SK-N-SH treated with all-trans-retinoic acid at 6 μM for 48 hours (cell line): ENCODE results near the gene TRIM66.

Experiments used
- ATAC-seq: fragments of 200-7000 bp; cut with Tn5 transposase; 3 replicates; pipeline ENCODE4 v1.9.1; 2020; ENCODE audit warnings: mild to moderate bottlenecking, moderate library complexity
- ARNTL ChIP-seq: fragments of 450-650 bp; formaldehyde crosslinking; IDR thresholded peaks from 2 replicates; pipeline ENCODE4 v1.5.0; 2020; ENCODE audit warnings: low read depth, mild to moderate bottlenecking, moderate library complexity, borderline replicate concordance
- ESRRG ChIP-seq: fragments of 250-450 bp; sonication (Bioruptor Pico); IDR thresholded peaks from 2 replicates; pipeline ENCODE4 v1.6.1; 2021; ENCODE audit warnings: mild to moderate bottlenecking
- OSR1 ChIP-seq: fragments of 250-450 bp; sonication (Bioruptor Pico); IDR thresholded peaks from 2 replicates; pipeline ENCODE4 v1.8.0; 2022; ENCODE audit warnings: moderate library complexity, mild to moderate bottlenecking, inconsistent platforms
- PATZ1 ChIP-seq: fragments of 250-450 bp; sonication (Bioruptor Pico); IDR thresholded peaks from 2 replicates; pipeline ENCODE4 v1.8.0; 2020; ENCODE audit warnings: mild to moderate bottlenecking, moderate library complexity, borderline replicate concordance
- POU6F1 ChIP-seq: fragments of 250-450 bp; sonication (Bioruptor Pico); IDR thresholded peaks from 2 replicates; pipeline ENCODE4 v1.8.0; 2021; ENCODE audit warnings: low read depth, mild to moderate bottlenecking, moderate library complexity, borderline replicate concordance
- PPARA ChIP-seq: fragments of 250-450 bp; sonication (Bioruptor Pico); IDR thresholded peaks from 2 replicates; pipeline ENCODE4 v1.5.0; 2020; ENCODE audit warnings: mild to moderate bottlenecking, borderline replicate concordance
- RARB ChIP-seq: fragments of 250-450 bp; sonication (Bioruptor Pico); IDR thresholded peaks from 2 replicates; pipeline ENCODE4 v1.8.0; 2021; ENCODE audit warnings: mild to moderate bottlenecking, moderate library complexity
- SNAI2 ChIP-seq: fragments of 250-450 bp; sonication (Bioruptor Pico); IDR thresholded peaks from 2 replicates; pipeline ENCODE4 v1.5.0; 2020; ENCODE audit warnings: mild to moderate bottlenecking, moderate library complexity
- TCF4 ChIP-seq: fragments of 250-450 bp; sonication (Bioruptor Pico); IDR thresholded peaks from 2 replicates; pipeline ENCODE4 v1.8.0; 2021; ENCODE audit warnings: mild to moderate bottlenecking, moderate library complexity, borderline replicate concordance
- TOX ChIP-seq: fragments of 250-450 bp; sonication (Bioruptor Pico); IDR thresholded peaks from 2 replicates; pipeline ENCODE4 v1.8.0; 2021; ENCODE audit warnings: mild to moderate bottlenecking, moderate library complexity, borderline replicate concordance
- TSHZ2 ChIP-seq: fragments of 250-450 bp; sonication (Bioruptor Pico); IDR thresholded peaks from 2 replicates; pipeline ENCODE4 v1.5.0; 2020; ENCODE audit warnings: mild to moderate bottlenecking, moderate library complexity
- ZFP3 ChIP-seq: fragments of 250-450 bp; sonication (Bioruptor Pico); IDR thresholded peaks from 2 replicates; pipeline ENCODE4 v1.5.0; 2020; ENCODE audit warnings: mild to moderate bottlenecking, moderate library complexity
- ZFP30 ChIP-seq: fragments of 450-650 bp; formaldehyde crosslinking; IDR thresholded peaks from 2 replicates; pipeline ENCODE4 v1.5.0; 2022; ENCODE audit warnings: mild to moderate bottlenecking, moderate library complexity
- ZNF565 ChIP-seq: fragments of 450-650 bp; formaldehyde crosslinking; conservative IDR thresholded peaks from 2 replicates; pipeline ENCODE4 v1.5.0; 2020; ENCODE audit warnings: low read depth, mild to moderate bottlenecking, moderate library complexity
- ZNF70 ChIP-seq: fragments of 450-650 bp; formaldehyde crosslinking; IDR thresholded peaks from 2 replicates; pipeline ENCODE4 v1.5.0; 2020; ENCODE audit warnings: mild to moderate bottlenecking, moderate library complexity
- ZNF8 ChIP-seq: fragments of 450-650 bp; formaldehyde crosslinking; IDR thresholded peaks from 2 replicates; pipeline ENCODE4 v1.5.0; 2020; ENCODE audit warnings: mild to moderate bottlenecking, moderate library complexity

The TRIM66 gene, protein sequence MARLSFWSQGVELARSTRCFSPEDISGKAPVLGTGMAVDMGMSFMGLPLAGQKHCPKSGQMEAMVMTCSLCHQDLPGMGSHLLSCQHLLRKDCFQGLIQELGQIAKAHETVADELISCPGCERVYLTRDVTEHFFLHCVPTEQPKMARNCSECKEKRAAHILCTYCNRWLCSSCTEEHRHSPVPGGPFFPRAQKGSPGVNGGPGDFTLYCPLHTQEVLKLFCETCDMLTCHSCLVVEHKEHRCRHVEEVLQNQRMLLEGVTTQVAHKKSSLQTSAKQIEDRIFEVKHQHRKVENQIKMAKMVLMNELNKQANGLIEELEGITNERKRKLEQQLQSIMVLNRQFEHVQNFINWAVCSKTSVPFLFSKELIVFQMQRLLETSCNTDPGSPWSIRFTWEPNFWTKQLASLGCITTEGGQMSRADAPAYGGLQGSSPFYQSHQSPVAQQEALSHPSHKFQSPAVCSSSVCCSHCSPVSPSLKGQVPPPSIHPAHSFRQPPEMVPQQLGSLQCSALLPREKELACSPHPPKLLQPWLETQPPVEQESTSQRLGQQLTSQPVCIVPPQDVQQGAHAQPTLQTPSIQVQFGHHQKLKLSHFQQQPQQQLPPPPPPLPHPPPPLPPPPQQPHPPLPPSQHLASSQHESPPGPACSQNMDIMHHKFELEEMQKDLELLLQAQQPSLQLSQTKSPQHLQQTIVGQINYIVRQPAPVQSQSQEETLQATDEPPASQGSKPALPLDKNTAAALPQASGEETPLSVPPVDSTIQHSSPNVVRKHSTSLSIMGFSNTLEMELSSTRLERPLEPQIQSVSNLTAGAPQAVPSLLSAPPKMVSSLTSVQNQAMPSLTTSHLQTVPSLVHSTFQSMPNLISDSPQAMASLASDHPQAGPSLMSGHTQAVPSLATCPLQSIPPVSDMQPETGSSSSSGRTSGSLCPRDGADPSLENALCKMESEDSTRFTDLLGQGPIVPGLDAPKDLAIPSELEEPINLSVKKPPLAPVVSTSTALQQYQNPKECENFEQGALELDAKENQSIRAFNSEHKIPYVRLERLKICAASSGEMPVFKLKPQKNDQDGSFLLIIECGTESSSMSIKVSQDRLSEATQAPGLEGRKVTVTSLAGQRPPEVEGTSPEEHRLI (N-terminal part only)

DNA sequence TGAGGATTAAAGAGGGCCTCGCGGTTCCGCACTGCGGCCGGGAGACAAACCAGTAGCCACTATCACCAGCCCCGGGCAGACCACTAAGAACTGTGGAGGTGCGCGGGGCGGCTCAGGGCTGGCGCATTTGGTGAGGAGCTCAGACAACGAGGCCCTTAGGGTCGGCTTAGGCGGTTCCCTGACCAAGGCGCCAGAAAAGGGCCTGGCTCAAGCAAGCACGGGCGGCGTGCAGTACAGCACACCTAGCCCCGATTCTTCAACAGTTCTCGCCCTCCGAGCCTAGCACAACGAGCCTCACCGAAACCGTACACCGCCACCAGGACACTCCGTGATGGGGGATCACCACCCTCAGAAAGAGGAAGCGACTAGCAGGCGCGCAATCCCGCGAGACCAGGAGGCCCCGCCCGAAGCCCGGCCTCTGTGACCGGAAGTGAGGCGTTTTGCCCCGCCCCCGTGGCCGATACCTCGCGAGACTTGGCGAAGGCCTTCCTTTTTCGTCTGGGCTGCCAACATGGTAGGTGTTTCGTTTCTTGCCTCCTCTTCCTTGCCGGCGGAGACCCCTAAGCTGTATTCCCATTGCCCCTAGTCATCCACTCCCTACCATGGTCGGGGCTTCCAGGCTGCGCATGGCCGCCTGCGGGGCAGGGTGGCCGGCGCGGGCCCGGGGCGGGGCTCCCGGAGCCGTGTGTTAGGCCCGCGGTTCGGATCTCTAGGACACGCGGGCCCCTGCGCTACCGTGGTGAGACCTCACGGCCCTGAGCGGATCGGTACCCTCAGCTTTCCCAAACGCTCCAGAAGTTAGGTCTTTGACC, at the start of gene TRIM66, which contains the start of gene RPL27A:
TSS of gene TRIM66 (minus strand) at position 363 of the 812 bp plus-strand sequence. CDS start 10,391 bp downstream, outside the sequence.
TSS of gene RPL27A (plus strand) at position 490 of the 812 bp plus-strand sequence. CDS start at position 512, 22 bp downstream.
- 0 out of 2 replicates have a peak, but pooled peaks have one; percentile 10 for TF ChIP-seq ESRRG (CRISPR knock-in tag)
- 0 out of 2 replicates have a peak, but pooled peaks have one; percentile 41 for TF ChIP-seq ZFP3 (CRISPR knock-in tag)
- no peak for TF ChIP-seq PPARA (CRISPR knock-in tag)
- TF ChIP-seq, all 23 proteins: peak for 2
- ATAC-seq, result peak; percentile 97

GRCh38 chr11:8731647-8732323, 49.3 kb upstream of the TRIM66 start:
- TF ChIP-seq TSHZ2 (no peak), SNAI2 (no peak), ZFP30 (no peak), POU6F1 (CRISPR knock-in tag) (no peak), PATZ1 (CRISPR knock-in tag) (no peak), PPARA (CRISPR knock-in tag) (no peak), ARNTL (CRISPR knock-in tag) (no peak), ZNF70 (no peak), TOX (CRISPR knock-in tag) (no peak)
- no peak for ATAC-seq

DNA sequence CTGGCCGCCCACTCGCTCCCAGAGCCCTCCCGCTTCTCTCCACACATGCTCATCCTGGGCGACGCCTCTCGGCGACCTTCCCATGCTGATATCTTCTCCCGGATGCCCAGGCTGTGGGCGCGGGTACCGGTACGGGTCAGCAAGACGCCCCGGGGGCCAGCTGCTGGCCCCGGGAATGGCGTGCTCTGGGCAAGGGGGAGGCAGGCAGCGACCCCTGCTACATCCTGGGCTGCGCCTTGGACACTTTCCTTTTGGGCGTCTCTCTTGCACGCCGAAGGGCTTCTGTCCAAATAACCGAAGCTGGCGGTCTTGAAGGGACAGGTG, 48.2 kb upstream of the TRIM66 start:
- no peak for TF ChIP-seq PPARA (CRISPR knock-in tag)
- no peak for TF ChIP-seq TOX (CRISPR knock-in tag)
- TF ChIP-seq ESRRG (CRISPR knock-in tag), result no peak
- no peak for TF ChIP-seq ZNF565
- TF ChIP-seq TSHZ2, result no peak
- TF ChIP-seq ZNF70, result no peak
- TF ChIP-seq TCF4, result no peak
- TF ChIP-seq ZNF8, result no peak
- no peak for TF ChIP-seq ZFP3 (CRISPR knock-in tag)
- no peak for TF ChIP-seq OSR1 (CRISPR knock-in tag)
- TF ChIP-seq ZFP30, result no peak
- no peak for TF ChIP-seq RARB
- TF ChIP-seq PATZ1 (CRISPR knock-in tag), result no peak
- ATAC-seq, result no peak
